ENCODE measurements around the gene LAIR1.

- no peak for TF ChIP-seq CTCF (IDR thresholded peaks at IDR 0.05)
- TF ChIP-seq POLR2A (IDR thresholded peaks at IDR 0.05), result no peak
Observed at GRCh38 chr19:54369082-54369687, 4.5 kb upstream of the LAIR1 start.

Measured in adrenal gland (tissue), 5 donors.